ENCODE measurements around the gene ISCA2. TPM values are rescaled to one million over a fixed set of nuclear protein-coding genes. Genes with fewer than 3 reads are reported as not detected.
A peak's percentile ranks its signal among the peaks of the same experiment; 100 is the strongest.

The ISCA2 gene
- 17.0 and 19.1 TPM in 2 replicates for total RNA-seq

- peak; percentile 98 for DNase-seq
These were observed at the start of gene ISCA2 for GRCh38 chr14:74493343-74494261. Gene ISCA2 (plus strand): TSS chr14:74493765. CDS start chr14:74493775, 10 bp downstream.

- no peak for DNase-seq
These were observed 48.7 kb upstream of the ISCA2 start for GRCh38 chr14:74444866-74445265.

- DNase-seq: peak; percentile 67
These were observed 39.2 kb upstream of the ISCA2 start for GRCh38 chr14:74454397-74454796.

GRCh38 chr14:74456684-74457564 is 36.6 kb upstream of the ISCA2 start:
- DNase-seq: no peak

- DNase-seq: no peak
These were observed 36.0 kb upstream of the ISCA2 start for GRCh38 chr14:74457565-74457895.

- DNase-seq: peak; percentile 74
These were observed 34.1 kb upstream of the ISCA2 start for GRCh38 chr14:74459289-74459946.

- DNase-seq: peak; percentile 49
These were observed 33.6 kb upstream of the ISCA2 start for GRCh38 chr14:74459976-74460375.

- no peak for DNase-seq
These were observed 30.6 kb upstream of the ISCA2 start for GRCh38 chr14:74462993-74463392.

- no peak for DNase-seq
These were observed 29.9 kb upstream of the ISCA2 start for GRCh38 chr14:74463697-74464096.

- DNase-seq: no peak
These were observed 28.8 kb upstream of the ISCA2 start for GRCh38 chr14:74464785-74465184.

GRCh38 chr14:74465335-74465734 is 28.2 kb upstream of the ISCA2 start:
- DNase-seq: no peak

GRCh38 chr14:74468513-74468912 is 25.1 kb upstream of the ISCA2 start:
- no peak for DNase-seq

GRCh38 chr14:74469548-74470518 is 23.7 kb upstream of the ISCA2 start:
- DNase-seq: peak; percentile 37

GRCh38 chr14:74472601-74473000 is 21.0 kb upstream of the ISCA2 start:
- no peak for DNase-seq

GRCh38 chr14:74474376-74474775 is 19.2 kb upstream of the ISCA2 start:
- DNase-seq: no peak

- no peak for DNase-seq
These were observed 17.9 kb upstream of the ISCA2 start for GRCh38 chr14:74475678-74476077.

GRCh38 chr14:74476107-74476506 is 17.5 kb upstream of the ISCA2 start:
- DNase-seq: no peak

- DNase-seq: no peak
These were observed 17.0 kb upstream of the ISCA2 start for GRCh38 chr14:74476607-74477006.

- DNase-seq: peak; percentile 82
These were observed 14.4 kb upstream of the ISCA2 start for GRCh38 chr14:74478996-74479635.

- DNase-seq: no peak
These were observed 13.5 kb upstream of the ISCA2 start for GRCh38 chr14:74480046-74480445.

- no peak for DNase-seq
These were observed 11.0 kb upstream of the ISCA2 start for GRCh38 chr14:74482571-74482970.

All from dermis blood vessel endothelial cell (primary cell).